ENCODE results near the gene RASA3.

Gene RASA3

DNA sequence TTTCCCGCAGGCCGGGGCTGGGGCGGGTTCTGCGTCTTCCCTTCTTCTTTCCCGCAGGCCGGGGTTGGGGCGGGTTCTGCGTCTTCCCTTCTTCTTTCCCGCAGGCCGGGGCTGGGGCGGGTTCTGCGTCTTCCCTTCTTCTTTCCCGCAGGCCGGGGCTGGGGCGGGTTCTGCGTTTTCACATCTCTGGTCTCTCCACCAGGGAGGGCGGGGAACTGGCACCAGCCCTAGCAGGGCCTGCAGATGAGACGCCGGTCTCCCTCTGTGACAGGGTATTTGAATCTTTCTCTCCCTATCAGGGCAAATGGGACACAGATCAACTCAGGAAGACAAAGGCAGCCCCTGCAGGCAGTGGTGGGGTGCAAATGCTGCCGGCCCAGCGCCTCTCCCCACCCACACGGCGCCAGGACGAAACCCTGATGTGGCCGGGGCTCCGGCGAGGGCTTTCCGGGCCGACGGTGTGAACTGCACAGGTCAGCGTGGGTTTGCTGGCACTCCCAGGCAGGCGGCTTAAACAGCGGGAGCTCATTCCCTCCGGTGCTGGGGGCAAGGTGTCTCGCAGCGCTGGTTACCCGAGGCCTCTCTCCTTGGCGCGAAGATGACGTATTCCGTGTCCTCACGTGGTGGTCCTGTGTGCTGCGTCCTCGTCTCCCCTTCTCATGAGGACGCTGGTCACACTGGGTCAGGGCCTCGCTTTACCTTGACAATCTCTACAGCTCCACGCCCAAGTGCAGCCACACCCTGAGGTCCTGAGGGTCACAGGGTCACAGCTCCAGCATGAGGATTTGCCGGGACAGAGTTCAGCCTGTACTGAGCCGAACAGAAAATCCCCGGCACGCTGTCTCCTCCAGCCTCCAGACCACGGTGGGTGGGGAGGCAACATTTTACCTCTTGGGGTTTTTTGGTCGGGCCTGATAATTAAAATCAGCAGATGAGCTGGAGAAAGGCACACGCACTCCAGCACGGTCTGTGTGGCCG is 157.8 kb downstream of the RASA3 start:
- no peak for DNase-seq

DNA sequence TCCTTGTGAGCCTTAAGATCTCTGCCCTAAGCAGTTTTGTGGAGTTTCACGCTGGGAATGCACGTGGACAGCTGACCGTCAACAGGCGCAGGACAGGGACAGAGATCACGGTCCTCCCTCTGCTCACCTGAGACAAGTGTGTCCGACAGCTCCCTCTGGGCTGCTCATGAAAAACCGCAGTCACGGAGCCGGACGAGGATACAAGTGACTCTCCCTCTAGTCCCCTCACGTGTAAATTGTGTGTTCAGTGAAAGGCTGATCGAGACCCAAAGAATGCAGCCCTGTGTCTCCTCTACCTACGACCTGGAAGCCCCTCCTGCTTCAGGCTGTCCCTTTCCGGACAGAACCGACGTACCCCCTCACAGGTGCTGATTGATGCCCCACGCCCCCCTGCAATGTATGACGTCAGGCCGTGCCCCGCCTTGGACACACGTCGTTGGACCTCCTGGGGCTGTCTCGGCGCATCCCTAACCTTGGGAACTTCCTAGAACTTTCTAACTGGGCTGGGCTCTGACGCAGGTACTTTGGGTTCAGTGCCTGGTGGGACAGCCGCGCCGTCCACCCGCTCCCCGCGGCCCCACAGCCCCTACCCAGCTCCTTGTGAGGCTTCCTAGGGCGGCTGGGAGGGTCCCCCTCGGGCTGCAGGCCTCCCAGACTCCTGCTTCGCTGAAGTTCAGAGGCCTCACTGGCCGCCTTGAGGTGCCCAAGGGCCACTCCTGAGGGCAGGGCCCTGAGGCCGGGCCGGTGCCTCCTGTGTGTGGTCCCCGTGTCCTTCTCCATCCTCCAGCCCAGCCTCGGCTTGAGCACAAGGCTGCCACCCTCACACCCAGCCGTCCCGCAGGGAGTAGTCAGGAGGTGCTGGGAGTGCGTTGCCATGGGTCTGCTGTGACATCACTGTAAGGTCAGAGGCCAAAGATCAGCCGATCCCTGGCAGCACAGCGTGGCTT is 158.9 kb downstream of the RASA3 start, which contains the start of gene C13orf46:
C13orf46 (minus strand) TSS at position 859 of the 947 bp plus-strand sequence; CDS start at position 780, 79 bp downstream.
- DNase-seq: no peak

DNA sequence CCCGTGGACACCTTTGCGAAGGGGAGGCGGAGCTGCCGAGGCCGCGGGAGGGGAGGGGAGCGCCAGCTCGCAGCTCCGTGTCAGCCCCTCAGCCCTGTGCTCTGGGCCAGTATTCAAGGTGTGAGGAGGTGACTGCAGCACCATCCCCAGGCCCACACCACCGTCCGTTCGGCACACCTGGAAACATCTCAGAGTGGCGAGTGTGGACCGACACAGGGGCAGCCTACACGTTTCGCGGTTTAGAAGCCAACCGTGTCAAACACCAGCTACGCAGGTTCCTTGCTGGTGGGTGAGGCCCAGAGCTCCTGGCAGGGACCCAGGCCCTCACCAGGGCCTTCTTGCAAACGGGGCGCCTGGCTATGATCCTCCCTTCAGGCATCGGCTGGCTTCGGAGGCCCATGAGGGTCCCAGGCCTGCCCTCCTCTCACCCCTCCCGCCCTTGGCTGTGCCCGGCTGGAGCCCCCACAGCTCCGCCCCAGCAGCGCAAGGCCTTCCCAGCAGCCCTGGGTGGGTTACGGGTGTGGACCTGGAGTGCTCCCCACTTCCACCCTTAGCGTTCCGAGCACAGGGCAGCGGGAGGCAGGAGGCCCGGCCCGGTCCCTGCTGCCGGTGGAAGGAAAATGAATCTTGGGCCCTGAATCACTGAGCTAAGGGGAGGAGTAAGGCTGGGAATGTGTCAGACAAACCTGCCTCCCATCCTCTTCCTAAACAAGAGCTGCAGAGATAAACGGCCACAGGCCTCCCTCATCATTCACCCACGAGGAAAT is 159.8 kb downstream of the RASA3 start:
- DNase-seq: no peak

DNA sequence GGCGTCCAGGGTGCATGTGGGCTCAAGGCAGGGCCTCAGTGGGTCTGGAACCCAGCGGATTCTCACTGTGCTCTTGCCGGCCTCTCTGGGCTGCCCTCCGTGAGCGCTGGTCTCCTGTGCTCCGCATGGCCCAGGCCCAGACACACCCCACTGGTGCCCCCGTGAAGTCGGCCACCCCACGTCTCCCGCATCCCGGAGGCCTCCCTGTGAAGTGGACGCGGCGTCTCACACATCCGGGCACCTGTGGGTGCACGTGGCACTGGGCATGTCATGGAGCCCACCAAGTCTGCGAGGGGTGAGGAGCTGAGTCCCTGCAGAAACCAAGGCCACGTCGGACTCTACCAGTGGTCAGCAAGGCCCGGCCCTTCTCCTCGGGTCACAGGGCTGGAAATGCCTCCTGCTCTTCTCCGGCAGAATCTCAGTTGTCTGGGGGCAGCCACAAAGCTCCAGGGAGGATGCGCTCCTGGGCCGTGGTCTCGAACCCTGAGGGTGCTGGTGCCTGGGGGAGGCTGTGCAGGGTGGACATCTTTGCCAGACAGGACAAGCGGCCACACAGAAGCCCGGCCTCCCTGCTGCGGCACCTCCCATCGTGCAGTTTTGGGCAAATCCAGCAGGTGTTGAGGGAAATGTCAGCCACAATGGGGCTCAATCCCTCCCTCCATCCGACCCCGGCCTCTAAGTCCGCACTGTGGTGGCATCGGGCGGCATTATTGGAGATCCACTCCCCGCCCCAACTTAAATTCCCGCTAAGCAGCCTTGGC is 160.8 kb downstream of the RASA3 start:
- DNase-seq: no peak

DNA sequence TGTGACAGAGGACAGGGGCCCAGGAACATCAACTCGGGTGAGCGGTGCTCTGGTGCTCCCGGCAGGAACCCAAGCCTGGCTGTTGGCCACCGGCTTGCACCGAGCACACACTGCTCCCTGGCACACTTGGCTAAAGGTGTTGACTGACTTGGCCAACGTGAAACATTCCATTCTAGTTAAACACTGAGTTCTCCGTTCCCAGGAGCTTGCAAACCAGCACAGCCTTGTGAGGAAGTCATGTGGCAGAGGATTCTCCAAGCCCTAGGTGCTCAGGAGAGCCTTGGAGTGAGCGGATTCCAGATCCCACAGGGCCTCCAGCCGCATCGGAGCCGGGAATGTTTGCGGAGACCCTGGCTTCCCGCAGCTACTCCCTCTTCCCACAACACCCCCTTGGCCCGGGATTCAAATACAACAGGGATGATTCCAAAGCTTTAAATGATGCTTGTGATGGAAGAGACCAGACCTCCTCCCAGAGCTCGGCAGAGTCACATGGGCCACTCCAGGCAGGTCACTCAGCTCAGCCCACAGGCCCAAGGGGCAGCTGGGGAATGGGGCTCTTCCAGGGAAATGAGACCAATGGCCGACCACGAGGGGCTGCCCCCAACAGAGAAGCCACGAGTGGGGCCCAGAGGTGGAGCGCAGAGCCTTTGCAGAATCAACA is 161.5 kb downstream of the RASA3 start:
- DNase-seq: no peak

DNA sequence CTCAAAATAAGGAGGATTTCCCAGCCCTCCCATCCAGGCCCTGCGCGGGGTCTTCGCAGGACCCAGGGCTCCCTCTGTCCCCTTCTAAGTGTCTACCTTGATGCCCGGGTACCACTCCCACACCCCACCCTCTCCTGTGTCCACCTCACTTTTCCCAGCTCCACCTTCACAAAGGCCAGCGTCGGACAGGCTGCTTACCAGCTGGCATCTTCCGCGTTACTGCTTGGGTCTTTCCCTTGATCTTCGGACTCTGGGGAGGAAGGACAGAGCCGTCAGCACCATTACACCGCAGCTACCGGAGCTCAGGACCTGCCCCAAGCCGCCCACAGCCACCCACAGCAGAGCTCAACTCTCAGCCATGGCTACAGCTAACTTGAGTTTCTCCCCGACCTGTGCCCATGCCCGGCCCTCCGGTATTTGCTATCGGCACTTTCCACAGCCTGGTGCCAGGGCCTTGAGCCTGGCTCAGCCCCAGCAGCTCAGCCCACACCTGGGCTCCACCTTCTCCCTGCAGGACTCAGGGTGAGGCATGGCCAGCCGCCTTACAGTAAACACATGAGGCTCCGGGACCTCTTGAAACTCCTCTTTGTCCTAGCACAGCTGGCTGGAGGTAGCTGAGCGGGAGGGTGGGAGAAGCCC is 162.3 kb downstream of the RASA3 start:
- DNase-seq: no peak

DNA sequence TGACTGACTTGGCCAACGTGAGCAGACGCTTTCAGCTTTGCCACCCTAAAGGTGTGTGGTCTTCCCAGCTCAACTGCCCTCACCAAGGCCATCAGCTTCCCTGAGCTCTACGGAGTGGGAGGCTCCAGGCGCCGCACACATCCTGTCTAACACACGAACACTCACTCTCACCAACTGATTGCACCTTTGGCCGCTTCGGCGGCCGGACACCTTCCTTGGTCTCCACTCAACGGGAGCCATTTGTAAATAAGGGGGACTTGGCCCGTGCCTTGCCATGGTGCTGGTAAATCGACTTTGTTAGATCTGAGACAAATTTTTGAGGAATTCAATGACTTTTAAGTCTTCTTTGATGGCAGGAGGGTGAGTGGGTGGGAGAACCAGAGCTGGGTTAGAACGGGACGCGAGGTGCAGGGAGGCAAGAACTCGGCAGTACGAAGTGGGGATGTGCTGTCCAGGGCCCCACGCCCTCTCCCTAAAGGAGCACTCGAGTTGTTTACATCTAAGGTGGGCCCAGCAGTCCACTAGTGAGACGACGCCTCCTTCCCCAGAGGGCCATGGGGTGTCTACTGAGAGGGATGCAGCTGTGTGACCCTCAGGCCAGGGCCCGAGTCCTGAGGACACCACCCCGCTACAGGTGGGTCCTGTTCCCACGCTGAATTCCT is 163.0 kb downstream of the RASA3 start:
- no peak for DNase-seq

DNA sequence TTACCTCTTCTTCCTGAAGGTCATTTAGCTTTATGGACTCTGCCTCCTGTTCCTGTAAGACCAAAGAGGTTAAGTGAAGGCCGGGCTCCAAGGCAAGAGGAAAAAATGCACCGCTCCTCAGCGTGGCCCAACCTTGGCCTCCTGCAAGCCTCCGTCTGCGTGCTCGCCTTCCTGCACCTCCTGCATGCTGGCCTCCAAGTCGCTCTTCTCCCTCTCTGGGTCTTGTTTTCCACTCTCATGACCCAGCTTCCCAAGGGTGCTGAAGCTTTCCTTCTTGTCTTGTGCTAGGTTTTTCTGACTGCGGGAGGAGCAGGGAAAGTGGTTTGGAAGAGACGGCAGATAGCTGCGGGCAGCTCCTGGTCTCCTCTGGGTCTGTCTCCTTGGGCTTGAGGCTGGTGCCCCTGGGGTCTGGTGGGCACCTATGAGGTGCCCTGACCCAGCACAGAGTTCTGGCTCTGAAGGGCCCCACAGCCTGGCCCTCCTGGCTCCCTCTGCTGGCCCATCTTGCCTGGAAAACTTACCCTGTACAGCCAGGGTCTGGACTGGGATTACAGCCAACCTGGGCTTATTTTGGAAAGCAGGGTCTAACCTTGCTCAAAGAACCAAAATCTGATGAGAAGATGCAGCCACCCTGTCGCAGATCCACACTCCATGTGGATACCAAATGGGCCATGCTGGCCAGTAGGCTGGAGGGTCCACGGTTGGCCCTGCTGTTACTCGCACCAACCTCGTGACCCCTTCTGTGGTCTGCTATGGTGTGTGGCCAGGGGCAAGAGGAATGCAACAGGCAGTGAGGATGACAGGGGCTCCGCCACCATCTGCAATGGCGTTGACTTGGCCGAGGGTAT is 163.7 kb downstream of the RASA3 start:
- DNase-seq: no peak

DNA sequence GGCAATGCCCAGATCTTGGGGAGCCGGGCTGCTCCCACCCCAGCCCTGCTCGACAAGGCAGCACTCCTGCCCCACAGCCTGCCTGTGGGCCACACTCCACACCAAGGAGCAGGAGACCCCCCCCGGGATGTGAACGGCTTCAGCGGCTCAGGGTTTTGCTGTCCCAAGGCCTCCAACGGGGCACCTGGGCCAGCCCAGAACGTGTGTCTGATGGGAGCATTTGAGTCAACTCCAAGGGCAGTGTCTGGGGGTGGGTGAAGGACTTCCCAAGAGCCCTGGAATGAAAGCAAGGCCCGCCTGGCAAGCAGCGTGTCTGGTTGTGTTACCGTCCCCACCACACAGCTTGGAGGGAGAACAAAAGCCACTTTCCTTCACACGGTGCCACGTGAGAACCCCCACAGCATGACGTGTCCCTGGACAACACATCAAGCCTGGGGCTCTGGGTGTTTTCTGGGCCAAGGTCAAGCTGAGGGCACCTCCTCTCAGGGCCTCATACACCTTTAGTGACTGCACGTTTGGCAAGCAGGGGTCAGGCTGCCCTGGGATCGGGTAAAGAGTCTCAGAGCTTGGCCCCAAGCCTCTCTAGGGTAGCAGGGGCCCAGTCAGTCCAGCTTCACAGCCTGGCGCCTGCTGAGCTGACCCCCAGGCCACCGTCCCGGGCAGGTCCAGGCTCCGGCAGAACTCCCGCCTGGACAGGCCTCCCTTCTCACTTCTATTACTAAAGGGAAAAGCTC is 164.5 kb downstream of the RASA3 start:
- no peak for DNase-seq

DNA sequence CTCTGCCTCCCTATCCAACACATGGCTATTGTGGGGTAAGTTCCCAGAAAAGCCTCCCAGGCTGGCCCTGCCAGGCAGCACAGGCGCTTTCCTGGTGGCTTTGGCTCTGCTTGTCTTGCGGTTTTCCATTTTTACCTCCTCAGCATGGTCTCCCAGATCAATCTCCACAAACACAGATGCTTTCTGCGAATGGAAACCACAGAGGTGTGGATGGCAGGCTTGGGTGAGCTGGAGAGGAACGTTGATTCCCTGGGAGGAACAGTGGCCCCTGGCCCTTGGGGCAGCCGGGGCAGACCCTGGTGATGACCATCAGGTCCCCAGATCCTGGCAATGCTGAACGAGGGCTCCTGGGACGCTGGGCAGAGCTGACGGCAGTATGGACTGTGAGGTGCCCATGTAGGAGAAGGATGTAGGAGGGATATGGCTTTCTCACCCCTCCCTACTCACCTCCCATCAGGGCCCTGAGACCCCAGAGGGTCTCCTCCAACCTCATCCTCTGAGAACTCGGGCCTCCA is 165.2 kb downstream of the RASA3 start:
- DNase-seq: no peak

DNA sequence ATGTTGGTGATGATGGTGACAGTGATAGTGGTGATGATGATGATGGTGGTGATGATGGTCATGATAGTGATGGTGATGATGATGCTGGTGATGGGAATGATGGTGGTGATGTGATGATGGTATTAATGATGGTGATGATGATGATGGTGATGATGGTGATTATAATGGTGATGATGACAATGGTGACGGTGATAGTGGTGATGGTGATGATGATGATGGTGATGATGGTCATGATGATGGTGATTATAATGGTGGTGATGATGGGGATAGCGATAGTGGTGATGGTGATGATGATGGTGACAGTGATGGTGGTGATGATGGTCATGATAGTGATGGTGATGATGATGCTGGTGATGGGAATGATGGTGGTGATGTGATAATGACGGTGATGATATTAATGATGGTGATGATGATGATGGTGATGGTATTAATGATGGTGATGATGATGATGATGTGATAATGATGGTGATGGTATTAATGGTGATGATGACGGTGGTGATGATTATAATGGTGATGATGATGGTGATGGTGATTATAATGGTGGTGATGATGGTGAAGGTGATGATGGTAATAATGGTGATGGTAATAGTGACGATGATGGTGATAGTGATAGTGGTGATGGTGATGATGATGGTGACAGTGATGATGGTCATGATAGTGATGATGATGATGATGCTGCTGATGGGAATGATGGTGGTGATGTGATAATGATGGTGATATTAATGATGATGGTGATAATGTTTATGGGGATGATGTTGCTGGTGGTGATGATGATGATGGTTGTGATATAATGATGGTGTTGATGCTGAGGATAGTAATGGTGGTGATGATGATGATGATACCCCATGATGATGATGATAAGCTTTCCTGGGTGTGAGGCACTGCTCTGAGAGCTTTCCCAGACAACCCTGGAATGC is 166.2 kb downstream of the RASA3 start:
- no peak for DNase-seq

DNA sequence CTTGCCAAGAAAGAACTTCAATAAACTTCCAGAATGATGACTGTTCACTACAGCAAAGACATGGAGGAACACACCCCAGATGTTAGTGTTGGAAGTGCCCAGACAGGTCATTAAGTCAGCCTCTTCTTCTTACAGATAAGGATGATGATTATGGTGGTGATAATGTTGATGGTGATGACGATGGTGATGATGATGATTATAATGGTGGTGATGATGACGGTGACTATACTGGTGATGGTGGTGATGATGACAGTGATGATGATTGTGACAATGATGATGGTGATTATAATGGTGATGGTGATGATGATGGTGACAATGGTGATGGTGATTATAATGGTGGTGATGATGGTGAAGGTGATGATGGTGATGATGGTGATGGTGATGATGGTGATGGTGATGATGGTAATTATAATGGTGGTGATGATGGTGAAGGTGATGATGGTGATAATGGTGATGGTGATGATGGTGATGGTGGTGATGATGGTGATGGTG is 167.0 kb downstream of the RASA3 start:
- DNase-seq: no peak

DNA sequence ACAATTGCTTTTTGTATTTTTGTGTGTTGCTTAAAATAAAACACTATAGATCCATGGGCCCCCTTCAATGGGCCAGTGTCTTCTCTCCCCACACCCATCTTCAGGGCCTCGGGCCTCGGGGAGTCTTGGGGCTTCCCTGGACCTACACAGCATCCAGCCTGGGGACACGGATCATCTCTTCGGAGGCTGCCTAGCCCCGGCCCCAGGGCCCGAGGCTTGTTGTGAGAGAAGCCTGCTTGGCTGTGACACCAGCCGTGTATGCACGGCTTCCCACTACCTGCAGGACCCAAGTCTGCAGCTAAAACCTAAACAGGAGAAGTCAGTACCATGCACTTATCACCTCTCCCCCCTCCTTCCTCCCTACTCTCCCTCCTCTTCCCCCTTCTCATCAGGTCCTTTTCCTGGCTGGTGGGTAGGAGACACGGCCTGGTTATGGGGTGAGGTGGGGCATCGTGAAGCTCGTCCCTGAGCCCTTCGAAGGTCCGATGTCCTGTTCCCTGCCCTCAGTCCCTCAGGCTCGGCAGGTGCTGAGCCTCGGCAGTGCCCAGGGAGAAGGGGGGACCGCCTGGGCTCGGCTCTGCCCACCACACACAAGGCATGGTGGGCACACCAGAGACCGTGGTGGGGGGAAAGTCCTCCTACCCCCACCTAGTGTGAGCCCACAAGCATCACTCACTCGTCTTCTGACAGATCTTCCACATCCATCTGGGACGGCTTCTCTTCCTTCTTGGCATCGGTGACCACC is 168.0 kb downstream of the RASA3 start:
- no peak for DNase-seq

DNA sequence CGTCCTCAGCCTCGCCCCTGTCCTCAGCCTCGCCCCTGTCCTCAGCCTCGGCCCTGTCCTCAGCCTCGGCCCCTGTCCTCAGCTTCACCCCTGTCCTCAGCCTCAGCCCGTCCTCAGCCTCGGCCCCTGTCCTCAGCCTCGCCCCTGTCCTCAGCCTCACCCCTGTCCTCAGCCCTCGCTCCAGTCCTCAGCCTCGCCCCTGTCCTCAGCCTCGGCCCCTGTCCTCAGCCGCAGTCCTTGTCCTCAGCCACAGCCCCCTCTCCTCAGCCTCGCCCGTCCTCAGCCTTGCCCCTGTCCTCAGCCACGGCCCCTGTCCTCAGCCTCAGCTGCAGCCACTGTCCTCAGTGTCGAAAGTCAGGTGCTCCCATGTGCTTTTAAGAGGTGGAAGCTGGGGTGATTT is 169.0 kb downstream of the RASA3 start:
- no peak for DNase-seq

DNA sequence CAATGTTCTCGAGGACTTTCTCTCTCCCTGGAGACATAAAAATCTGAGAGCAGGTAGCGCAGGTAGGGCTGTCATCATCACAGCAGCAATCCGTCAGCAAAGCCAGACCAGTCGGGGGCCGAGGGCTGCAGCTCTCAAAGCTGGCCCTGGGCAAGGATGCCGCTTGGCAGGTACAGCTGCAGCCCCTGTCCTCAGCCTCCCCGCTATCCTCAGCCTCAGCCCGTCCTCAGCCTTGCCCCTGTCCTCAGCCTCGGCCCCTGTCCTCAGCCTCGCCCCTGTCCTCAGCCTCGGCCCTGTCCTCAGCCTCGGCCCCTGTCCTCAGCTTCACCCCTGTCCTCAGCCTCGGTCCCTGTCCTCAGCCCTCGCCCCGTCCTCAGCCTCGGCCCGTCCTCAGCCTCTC is 169.4 kb downstream of the RASA3 start:
- no peak for DNase-seq

DNA sequence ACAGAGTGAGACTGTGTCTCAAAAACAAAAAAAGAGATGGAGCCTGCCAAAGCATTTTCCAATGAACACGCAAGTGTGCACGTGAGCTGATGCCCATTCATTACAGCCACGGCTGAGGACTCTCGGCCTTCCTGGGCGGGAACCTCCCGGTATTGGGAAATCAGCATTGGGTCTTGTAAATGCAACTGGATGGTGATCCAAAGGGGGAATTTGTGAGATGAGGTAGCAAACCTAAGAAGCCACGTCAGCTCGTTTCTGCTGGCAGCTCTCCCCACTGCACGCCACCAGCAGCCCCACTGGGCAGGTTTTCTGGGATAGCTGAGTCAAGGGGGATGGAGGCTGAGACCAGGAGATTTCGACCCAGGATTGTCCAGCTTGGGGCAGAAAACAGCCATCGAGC is 170.0 kb downstream of the RASA3 start:
- no peak for DNase-seq
